Lower leg skin (tissue), 3 donors: ENCODE results near the gene GPC3.

Experiments
- CTCF ChIP-seq, 3 donors: fragments of 450-650 bp; IDR thresholded peaks; one replicate each; pipeline ENCODE4 v1.5.1; 2016; ENCODE audit warnings: antibody characterized with exemption in 3 of 3, mild to moderate bottlenecking in 3 of 3, moderate library complexity in 2 of 3
- POLR2A ChIP-seq, 2 donors: fragments of 450-650 bp; IDR thresholded peaks; one replicate each; pipeline ENCODE4 v1.6.1; 2016 to 2017; ENCODE audit warnings: antibody characterized with exemption in 2 of 2, mild to moderate bottlenecking in 1 of 2, moderate library complexity in 1 of 2

GRCh38 chrX:133972916-133973315, 12.5 kb downstream of the GPC3 start:
- TF ChIP-seq CTCF (IDR thresholded peaks at IDR 0.05): no peak
- TF ChIP-seq POLR2A (IDR thresholded peaks at IDR 0.05): no peak
